GM18526 (cell line): ENCODE measurements around the gene CUX1.

Source experiments
- POLR2A ChIP-seq: IDR thresholded peaks from 3 replicates; pipeline ENCODE4 v1.6.1; 2011; ENCODE audit not compliant: insufficient read length; ENCODE audit errors: extremely low read depth

Gene CUX1

DNA sequence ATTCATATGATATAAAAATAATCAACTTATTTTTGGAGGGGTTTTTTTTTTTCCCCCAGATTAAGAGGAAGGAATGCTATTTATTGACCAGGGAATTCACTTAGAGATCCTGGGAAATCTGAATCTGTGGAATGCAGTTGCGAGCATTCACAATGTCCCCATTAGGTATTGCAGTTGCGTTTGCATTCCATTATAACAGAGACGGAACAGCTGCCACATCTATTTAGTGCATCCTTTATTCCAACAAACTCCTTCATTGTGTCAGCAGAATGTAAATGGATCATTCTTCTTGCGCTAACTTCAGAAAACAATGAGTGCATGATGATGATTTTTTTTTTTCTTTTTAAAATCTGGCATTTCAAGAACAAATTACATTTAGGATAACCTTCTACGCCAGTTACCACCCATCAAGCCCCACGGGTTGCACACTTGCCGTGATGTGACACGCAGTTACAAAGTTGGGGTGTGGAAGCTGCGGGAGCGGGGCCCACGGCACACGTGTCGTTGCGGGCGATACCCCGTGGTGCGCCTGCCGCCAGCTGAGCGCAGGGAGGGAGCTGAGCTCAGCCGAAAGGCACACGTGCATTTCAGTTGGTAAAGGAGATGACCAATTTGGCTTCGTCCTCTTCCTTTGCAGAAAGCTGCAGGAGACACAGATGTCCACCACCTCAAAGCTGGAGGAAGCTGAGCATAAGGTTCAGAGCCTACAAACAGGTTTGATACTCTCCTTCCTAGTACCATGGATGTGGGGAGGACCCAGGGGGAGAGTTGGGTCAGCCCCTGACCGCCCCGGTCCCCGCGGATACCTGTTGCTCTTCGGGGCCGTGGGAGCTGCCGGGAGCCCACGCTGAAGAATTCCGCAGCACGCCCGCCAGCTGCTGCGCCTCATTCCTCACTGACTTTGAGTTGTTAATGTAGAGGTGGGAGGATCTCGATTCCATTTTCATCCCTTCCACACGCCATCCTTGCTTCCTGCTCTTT, 293.9 kb downstream of the CUX1 start:
- TF ChIP-seq POLR2A, result no peak

DNA sequence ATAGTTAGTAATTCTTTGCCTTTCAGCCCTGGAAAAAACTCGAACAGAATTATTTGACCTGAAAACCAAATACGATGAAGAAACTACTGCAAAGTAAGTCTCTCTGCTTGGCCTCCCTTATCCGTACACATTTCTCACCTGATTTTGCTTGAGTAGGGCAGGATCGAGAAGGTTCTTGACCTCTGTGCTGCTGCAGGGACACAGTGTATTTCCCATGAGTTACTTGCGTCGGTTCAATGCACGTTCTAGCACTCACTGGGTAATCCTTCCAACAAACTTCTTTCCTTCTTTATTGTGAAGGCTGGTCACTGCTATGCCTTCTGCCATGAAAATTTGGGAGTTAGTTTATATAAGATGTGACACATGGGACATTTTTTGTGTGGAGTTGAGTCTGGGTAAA, 297.8 kb downstream of the CUX1 start:
- no peak for TF ChIP-seq POLR2A

DNA sequence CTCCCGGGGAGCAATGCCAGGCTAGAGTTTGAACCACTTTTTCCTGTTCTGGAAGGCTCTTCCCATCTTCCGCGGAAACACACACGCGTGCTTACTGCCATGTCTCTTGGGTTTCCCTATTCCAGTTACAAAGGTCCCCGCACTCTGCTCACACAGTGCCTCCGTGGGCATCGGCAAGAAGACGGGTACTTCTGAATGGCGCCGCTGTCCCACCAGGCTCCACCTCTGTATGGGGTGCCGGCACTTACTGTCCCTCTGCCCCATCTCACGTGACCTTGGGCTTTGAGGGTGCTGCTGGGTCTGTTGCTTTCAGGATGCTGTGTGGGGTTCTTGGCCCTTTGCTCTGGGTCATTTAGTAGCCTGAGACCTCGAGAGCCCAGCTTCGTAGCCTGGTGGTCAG, 298.5 kb downstream of the CUX1 start:
- no peak for TF ChIP-seq POLR2A

DNA sequence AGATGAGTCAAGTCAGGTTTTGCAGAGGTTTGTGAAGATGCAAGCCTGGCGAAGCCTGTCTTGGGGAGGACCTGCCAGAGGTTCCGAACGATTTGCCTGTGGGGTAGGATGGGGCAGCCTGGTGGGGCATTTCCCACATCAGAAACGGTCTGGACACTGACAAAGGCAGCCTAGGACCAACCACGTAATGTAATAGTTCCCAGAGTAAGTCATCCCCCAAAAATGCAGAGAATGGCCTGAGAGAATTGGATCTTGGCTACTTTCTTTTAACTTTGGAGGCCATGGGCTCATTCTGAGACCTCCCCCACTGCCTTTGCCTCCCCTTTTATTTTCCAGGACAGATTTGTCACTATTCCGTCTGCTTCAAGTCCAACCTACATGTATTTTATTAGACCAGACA, 300.3 kb downstream of the CUX1 start:
- TF ChIP-seq POLR2A, result no peak

DNA sequence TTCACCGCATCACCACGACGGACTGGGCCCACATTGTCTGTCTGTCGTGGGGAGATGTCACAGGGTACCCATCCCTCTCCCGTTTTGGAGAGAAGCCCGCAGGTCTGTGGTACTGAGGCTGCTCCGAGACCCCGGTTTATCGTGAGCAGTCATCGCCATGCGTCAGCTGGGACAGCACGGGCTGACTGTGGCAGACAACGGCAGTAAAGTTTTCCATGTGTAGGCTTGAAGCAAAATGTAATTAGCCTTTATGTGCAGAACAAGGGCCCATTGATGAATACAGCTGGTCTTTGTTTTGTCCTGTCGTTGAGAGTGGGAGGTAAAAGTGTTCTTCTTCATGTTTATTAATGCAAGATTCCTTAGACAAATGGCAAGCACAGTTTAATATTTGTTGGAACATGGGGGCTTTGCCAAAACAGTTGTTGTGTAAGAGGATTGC, 301.8 kb downstream of the CUX1 start:
- TF ChIP-seq POLR2A, result no peak

DNA sequence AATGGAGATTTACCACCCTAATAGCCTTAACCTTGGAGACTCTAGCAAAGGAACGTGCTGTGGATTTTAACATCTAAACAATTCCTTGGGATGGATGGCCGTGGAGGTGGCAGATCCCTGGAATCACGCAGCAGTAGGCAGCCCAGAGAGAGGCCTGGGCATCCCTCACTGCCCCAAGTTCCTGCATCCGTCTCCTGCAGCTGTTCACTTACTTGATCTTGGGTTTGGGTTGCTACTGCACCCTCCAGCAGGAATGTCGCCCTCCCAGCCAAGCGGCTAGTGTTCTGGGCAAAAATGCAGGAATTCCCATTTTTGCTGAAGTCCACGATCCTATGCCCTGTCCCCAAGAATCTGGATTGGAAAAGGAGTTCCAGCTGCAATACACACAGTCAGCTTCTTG, 302.5 kb downstream of the CUX1 start:
- TF ChIP-seq POLR2A, result no peak

DNA sequence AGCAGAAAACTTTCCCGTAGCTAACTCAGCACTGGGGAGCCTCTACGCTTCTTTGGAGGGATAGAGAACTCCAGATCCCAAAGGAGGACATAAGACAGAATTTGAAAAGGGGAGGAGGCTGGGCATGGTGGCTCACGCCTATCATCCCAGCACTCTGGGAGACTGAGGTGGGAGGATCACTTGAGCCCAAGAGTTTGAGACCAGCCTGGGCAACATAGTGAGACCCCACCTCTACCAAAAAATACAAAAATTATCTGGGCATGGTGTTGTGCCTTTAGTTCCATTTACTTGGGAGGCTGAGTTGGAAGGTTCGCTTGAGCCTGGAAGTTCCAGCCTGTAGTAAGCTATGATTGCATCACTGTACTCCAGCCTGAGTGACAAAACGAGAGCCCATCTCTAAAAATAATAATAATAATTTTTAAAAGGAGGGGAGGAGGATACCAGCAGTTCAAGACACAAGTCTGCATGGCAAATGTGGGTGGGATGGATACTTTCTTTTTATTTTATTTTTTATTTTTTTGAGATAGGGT, 303.3 kb downstream of the CUX1 start:
- TF ChIP-seq POLR2A, result no peak

DNA sequence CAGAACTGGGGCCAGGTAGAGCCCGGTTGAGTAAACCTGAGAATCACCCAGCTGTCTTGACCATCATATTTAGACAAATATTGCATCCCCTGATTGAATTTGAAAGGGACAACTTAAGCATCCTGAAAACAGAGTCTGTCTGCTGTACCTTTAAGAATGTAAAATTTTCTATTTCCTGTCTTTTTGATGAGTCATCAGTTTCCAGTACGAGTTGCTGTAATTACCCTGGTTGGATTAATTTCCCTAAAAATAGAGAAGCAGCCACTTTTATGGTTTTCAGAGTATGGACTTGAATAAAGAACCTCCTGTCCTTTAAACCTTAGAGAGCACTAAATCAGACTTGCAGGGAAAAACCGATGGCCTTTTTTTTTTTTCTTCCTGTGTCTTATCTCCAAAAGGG, 304.6 kb downstream of the CUX1 start:
- TF ChIP-seq POLR2A, result no peak

DNA sequence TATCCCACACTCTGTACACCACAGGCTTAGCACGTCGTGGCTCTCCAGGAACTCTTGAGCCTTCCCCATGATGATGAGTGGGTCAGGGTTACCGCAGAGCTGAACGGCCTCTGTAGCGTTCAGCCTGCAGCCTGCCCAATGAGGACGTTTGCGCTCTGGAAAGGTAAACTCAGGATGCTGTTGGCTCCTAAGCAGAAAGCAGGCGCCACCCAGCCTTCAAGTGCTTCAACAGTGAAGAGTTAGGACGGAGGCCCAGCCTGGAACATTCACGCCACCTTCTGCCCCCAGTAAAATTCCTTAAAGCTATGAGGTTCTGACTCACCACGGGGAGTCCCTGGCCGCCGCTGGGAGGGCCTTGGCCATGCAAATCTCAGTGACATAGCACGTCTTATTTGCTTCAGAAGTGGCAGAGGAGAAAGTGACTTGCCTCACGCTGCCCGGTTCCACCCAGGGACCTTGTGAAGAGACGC, 307.7 kb downstream of the CUX1 start:
- no peak for TF ChIP-seq POLR2A

DNA sequence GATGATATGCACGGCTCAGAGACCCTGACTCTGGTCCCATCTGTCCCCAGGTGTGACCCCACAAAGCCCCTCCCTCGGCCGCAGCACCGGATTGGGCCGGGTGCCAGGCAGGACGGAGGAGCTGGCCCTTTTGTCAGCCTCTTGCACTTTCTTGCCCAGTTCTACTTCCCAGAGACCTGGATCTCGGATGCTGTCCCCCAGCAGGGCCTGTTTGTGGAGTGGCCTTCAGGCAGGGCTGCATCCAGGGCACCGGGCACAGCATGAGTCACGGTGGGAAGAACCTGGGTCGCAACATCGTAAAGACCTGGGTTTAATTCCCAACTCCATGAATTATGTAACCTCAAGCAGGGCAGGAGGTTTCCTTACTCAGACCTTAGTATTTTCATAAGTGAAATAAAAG, 310.9 kb downstream of the CUX1 start:
- TF ChIP-seq POLR2A, result no peak

DNA sequence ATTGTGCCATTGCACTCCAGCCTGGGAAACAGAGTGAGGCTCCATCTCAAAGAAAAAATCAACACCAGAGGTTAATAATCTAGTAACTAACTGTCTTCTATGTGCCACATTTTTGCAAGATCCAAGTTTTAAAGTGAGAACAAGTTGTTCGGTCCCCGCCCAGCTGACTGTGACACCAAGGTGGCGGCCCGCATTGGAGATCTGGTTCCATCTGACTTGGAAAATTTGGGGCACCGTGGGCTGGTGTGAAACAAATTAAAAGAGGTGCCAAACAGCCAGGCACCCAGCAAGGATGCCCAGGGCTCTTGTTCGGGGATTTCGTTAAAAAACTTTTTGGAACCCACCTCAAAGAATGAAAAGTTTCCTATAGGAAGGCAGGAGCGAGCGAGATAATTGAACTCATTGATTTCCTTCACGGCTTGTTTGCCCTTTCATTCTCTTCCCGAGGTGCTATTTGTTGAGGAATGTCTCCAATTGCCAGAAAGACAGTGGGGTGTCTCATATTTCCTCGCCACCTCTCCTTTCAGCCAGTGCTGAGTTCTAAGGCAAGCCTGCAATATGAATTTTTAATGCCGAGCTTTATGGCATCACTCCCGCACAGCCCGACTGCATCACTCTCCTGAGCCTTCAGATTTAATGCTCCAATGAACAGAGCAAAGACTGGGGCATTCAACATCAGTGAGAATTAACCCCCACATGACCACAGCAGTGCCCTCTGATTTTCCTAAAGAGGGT, 312.4 kb downstream of the CUX1 start:
- TF ChIP-seq POLR2A, result no peak

DNA sequence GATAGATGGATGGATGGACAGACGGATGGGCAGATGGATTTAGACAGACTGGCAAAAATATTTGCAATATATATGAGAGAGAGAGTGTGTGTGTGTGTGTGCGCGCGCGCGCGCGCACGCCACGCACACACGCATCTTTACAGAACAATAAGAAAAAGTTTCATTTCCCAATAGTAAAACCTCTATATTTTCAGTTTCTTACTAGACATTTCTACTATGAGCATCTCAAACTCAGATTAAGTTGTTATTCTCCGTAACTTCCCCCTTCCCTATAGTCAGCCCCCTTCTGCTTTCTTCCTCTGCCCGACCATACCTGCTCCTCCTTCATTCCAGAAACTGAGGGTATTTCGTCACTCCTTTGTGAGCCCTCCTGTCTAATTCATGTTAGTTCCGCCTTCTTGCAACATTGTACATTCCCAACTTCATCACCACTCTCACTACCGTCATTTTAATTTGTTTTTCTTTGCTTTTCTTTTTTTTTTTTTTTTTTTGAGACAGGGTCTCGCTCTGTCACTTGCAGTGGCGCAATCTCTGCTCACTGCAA, 314.9 kb downstream of the CUX1 start:
- no peak for TF ChIP-seq POLR2A

DNA sequence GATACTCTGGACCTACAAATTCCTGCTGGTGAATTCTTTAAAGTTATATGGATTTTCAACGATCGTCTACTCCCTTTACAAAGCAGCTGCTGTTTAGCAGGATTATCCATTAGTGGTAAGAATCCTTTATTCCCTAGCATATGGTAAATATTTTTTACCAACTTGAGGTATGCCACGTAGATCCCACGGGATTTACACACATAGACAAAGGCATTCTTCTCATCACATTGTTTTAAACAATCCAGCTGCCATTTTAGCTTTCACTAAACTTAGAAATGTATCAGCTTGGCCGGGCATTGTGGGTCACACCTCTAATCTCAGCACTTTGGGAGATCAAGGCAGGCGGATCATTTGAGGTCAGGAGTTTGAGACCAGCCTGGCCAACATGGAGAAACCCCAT, 321.2 kb downstream of the CUX1 start:
- no peak for TF ChIP-seq POLR2A

DNA sequence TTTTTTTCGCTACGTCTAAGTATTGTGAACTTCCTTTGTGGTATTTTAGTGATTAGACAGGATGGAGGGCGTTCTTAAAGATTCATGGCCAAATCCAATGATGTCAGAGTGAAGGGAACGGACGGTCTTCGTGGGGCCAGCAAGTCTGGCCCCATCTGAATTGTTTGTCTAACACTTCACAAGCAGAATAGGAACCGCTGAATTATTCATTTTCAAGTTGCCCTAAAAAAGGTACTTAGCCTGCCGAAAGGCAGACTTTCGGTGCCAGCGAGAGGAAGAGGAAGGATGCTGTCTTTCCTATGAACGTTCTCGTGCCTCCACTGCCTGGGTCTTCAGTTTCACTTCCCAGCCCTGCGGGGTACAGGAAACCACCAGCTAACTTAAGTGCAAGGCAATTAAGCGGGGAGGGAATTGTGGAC, 323.5 kb downstream of the CUX1 start:
- no peak for TF ChIP-seq POLR2A

DNA sequence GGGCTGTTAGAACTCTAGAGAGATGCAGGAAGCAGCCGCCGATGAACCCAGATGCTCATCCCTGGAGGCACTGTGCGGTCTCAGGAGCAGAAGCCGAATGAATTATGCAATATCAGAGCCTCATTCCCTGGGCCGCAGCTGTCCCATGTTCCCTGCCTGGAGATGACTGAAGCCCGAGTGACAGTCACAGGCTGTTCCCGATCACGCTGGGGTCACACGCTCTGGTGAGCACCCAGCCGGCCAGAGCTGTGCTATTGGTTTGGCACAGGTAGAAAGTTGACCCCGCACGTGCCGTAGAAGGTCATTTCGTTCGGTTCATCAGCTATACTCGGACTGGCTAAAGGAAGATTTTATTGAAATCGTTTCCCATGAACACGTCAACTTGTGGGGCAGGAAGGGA, 328.7 kb downstream of the CUX1 start:
- TF ChIP-seq POLR2A, result no peak
